C4-2B (cell line): ENCODE measurements around the gene SMOC1.
A peak's percentile ranks its signal among the peaks of the same experiment; 100 is the strongest.

Experiments used
- H3K27ac ChIP-seq: fragments of 450-650 bp; 2 replicates; pipeline ENCODE4 v1.5.1; 2017
- ZFX ChIP-seq: fragments of 450-650 bp; IDR thresholded peaks from 2 replicates; pipeline ENCODE4 v1.6.1; 2017
- TF ChIP-seq, protein P1 (sequence below): fragments of 450-650 bp; conservative IDR thresholded peaks from 2 replicates; pipeline ENCODE4 v1.5.1; 2017; ENCODE audit warnings: mild to moderate bottlenecking

SMOC1 gene

DNA sequence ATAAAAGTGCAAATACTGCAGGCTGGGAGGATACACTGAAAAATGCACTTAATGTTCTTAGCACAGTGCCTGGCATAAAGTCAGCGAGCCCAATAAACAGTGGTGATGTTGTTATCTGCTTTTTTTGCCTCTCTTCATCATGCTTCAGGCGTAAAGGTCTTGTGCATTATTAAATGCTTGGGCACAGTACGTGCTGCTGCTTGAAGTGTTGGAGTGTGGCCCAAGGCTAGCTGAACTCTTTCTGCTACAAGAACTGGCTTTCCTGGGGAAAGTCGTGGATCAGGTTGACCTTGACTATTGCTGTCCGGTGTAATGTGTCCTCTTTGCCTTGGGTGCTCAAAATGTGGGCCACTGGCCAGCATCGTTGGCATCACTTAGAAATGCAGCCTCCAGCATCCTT is 43.0 kb downstream of the SMOC1 start:
- H3K27ac ChIP-seq: peak overlapping the region; percentile 45; the same call in 1 of the 2 replicates
- no peak for TF ChIP-seq ZFX
- TF ChIP-seq, protein P1, sequence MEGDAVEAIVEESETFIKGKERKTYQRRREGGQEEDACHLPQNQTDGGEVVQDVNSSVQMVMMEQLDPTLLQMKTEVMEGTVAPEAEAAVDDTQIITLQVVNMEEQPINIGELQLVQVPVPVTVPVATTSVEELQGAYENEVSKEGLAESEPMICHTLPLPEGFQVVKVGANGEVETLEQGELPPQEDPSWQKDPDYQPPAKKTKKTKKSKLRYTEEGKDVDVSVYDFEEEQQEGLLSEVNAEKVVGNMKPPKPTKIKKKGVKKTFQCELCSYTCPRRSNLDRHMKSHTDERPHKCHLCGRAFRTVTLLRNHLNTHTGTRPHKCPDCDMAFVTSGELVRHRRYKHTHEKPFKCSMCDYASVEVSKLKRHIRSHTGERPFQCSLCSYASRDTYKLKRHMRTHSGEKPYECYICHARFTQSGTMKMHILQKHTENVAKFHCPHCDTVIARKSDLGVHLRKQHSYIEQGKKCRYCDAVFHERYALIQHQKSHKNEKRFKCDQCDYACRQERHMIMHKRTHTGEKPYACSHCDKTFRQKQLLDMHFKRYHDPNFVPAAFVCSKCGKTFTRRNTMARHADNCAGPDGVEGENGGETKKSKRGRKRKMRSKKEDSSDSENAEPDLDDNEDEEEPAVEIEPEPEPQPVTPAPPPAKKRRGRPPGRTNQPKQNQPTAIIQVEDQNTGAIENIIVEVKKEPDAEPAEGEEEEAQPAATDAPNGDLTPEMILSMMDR: no peak

- TF ChIP-seq, protein P1: no peak
- no peak for TF ChIP-seq ZFX
- H3K27ac ChIP-seq: no peak overlapping the region
Observed at GRCh38 chr14:69924201-69924600, 45.0 kb downstream of the SMOC1 start.

- no peak overlapping the region for H3K27ac ChIP-seq
- no peak for TF ChIP-seq ZFX
- TF ChIP-seq, protein P1: no peak
Observed at GRCh38 chr14:69928111-69928523, 48.9 kb downstream of the SMOC1 start.

GRCh38 chr14:69930780-69931379 is 51.7 kb downstream of the SMOC1 start:
- TF ChIP-seq, protein P1: no peak
- no peak for TF ChIP-seq ZFX
- H3K27ac ChIP-seq: no peak overlapping the region

DNA sequence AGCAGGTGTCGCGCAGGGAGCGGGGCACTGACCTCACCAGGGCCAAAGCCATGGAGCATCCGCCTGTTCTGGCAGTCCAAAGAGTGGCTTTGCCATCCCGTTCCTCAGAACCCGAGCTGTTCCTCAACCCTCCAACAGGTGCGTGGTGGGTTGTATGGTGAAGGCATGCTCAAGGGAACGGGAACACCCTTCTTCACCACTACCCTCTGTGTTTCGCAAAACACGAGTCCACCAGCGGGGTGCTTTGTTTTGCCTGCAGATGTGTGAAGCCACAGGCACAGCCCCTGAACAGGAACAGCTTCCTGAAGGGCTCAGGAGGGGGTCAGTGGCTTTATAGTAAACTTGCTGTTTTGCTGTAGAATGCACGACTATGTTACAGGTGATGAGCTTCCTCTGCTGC is 52.7 kb downstream of the SMOC1 start:
- TF ChIP-seq ZFX: no peak
- TF ChIP-seq, protein P1: no peak
- no peak overlapping the region for H3K27ac ChIP-seq

DNA sequence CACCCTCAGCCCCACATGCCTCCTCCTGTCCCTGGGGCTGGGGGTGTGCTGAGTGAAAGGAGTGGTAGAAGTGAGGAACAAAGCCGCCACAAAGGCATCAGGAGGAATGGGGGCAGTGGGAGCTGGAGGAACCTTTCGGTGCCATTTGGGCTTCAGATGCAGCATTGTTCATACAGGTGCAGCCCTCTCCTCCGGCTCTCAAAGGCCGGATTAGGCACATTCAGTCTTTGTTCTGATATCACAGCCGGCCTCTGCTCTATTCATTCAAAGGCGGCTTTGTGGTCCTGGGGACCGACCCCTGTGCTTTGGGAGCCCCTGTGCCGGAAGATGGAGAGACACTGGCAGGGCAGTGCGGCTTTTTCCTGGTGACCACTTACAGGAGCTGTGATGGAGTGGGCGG is 53.2 kb downstream of the SMOC1 start:
- TF ChIP-seq, protein P1: no peak
- TF ChIP-seq ZFX: no peak
- H3K27ac ChIP-seq: no peak overlapping the region

- H3K27ac ChIP-seq: no peak overlapping the region
- TF ChIP-seq, protein P1: no peak
- no peak for TF ChIP-seq ZFX
Observed at GRCh38 chr14:69933623-69934275, 54.5 kb downstream of the SMOC1 start.
